ENCODE data around the gene COL1A1.

DNA sequence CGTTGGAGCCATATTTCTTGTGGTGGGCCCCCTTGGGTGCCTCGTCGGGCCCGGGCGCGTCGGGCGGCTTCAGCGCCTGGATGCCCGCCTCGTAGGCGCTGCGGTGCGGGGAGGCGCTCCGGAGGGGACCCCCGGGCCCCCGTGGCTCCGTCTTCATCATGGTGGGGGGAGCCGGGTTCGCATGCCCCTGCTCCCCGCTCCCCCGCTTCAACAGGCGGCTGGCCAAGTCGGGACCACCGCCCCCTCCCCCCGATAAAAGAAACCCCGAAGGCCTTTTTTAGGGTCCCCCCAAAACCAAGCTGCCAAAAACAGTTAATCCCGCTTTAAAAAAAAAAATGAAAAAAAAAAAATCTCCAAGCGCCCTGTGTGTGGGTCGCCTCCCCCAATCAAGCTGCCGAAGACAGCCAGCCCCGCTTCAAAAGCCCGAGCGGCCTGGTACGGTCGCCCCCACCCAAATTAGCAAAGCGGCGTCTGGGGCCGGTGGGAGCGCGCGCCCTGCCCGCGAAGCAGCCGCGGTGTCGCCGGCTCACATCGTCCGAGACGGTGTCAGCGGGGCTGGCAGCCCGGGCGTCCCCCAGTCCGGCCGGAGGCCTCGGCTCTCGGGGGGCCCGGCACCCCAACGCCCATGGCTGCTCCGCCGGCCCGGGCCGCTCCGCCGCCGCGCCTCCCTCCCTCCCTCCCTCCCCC, 50.9 kb downstream of the COL1A1 start, which contains the start of gene PPP1R9B:
- no peak for TF ChIP-seq POLR2AphosphoS5 (IDR thresholded peaks at IDR 0.05; ENCODE audit: borderline replicate concordance, low read depth, low read length)
- no peak for TF ChIP-seq EZH2 (IDR thresholded peaks at IDR 0.05)
